Smooth muscle cell of bladder (primary cell): Measurements from ENCODE around the gene UNK. TPM values are rescaled to one million over a fixed set of nuclear protein-coding genes. Genes with fewer than 3 reads are reported as not detected.

Experiments
- total RNA-seq: library from RNA; depleted of rRNA; stranded (reverse); fragments of >200 nt; gene quantifications from 2 replicates; pipeline ENCODE4 v1.2.3, GENCODE V29; 2014

Gene UNK
- 10.0 and 15.1 TPM in 2 replicates for total RNA-seq

GRCh38 chr17:75784473-75785015 is at the start of gene UNK:
Gene UNK, plus strand, starts transcription at chr17:75784806. Its CDS starts 75 bp downstream, at chr17:75784881.

GRCh38 chr17:75764711-75765421 is 19.7 kb upstream of the UNK start, which contains the start of gene GALK1:
Gene GALK1, minus strand, starts transcription at chr17:75765192. Its CDS starts 56 bp downstream, at chr17:75765136.

GRCh38 chr17:75843577-75844529 is 59.2 kb downstream of the UNK start, which contains the start of gene UNC13D:
Gene UNC13D, minus strand, starts transcription at chr17:75844404. Its CDS starts 67 bp downstream, at chr17:75844337.

GRCh38 chr17:75855310-75856061 is 70.9 kb downstream of the UNK start, which contains the start of gene WBP2:
Gene WBP2, minus strand, starts transcription at chr17:75855335. Its CDS starts 38 bp downstream, at chr17:75855297.

Other genes starting within 250 kb of the UNK start
- 2.0 and 3.9 TPM in 2 replicates for gene MYO15B, start 197.0 kb upstream of the UNK start, total RNA-seq
- gene SMIM5, start 151.4 kb upstream of the UNK start, total RNA-seq: not detected in 2 replicates
- 14.6 and 19.6 TPM in 2 replicates for gene RECQL5, start 117.7 kb upstream of the UNK start, total RNA-seq
- gene SAP30BP, start 117.5 kb upstream of the UNK start, total RNA-seq: 47.8 and 51.7 TPM in 2 replicates
- gene ITGB4, start 63.3 kb upstream of the UNK start, total RNA-seq: 0.28 TPM in 2 replicates
- gene GALK1, start 19.6 kb upstream of the UNK start, total RNA-seq: 43.2 and 49.0 TPM in 2 replicates
- 0.46 and 0.57 TPM in 2 replicates for gene UNC13D, start 59.6 kb downstream of the UNK start, total RNA-seq
- gene WBP2, start 70.5 kb downstream of the UNK start, total RNA-seq: 22.3 and 22.5 TPM in 2 replicates
- 12.3 and 14.1 TPM in 2 replicates for gene TRIM47, start 93.8 kb downstream of the UNK start, total RNA-seq
- 13.5 and 16.1 TPM in 2 replicates for gene TRIM65, start 112.1 kb downstream of the UNK start, total RNA-seq
- gene MRPL38, start 120.1 kb downstream of the UNK start, total RNA-seq: 21.4 and 21.9 TPM in 2 replicates
- 8.8 and 15.0 TPM in 2 replicates for gene FBF1, start 156.2 kb downstream of the UNK start, total RNA-seq
- 49.1 and 63.6 TPM in 2 replicates for gene ACOX1, start 194.4 kb downstream of the UNK start, total RNA-seq
- gene TEN1, start 194.4 kb downstream of the UNK start, total RNA-seq: 14.1 and 15.5 TPM in 2 replicates
- gene CDK3, start 216.0 kb downstream of the UNK start, total RNA-seq: 0.71 and 0.92 TPM in 2 replicates
- under 0.01 TPM in 2 replicates for gene EVPL, start 242.5 kb downstream of the UNK start, total RNA-seq